ENCODE measurements around the gene SGMS1. TPM values are rescaled to one million over a fixed set of nuclear protein-coding genes. Genes with fewer than 3 reads are reported as not detected.

SGMS1 gene
- total and polyA plus RNA-seq, 2 donors (not counting 3 experiments of a cell fraction or from before 2014, with no cell fraction given) = 9.7 to 23.7 TPM

DNA sequence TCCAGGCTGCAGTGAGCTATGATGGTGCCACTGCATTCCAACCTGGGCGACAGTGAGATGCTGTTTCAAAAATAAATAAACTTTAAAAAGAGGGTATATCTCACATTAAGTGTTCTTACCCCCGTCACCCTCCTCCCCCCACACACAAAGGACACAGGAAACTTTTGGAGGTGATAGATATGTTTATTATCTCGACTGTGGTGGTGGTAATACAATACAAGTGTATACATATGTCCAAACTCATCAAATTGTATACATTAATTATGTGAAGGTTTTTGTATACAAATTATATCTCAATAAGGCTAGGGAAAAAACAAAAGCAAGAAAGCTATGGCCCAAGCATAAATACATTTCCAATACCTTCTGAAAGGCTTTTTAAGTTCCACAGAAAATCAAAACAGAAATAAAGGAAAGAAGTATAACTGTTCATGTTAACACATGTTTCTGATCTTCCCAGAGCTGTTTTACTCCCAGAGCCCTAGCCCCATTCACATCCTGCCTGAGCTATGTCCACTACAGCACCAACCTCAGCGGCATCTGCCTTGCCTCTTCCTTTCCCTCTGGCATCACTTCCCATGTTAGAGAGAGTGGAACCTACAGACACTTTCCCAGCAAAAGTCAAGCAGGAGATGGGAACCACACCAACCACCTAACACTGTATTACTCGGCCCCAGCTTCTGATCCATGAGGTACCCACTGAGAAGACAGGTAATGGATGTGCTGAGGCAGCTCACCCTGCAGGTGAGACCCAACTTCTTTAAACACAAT, 48.1 kb downstream of the SGMS1 start:
- Histone ChIP-seq H3K9me3 (replicated peaks; ENCODE audit: control insufficient read depth, insufficient read depth, low read length) (no peaks in the 10 kb centered on the region), H3K27me3 (ENCODE audit: control insufficient read depth in 2 of 2, insufficient read depth in 2 of 2, low read length in 2 of 2) (no peaks in the 10 kb centered on the region), H3K4me1 (ENCODE audit: control insufficient read depth, extremely low read depth, insufficient read depth, low read length) (no peaks in the 10 kb centered on the region), H3K27ac (ENCODE audit: insufficient read depth, low read depth, low read length) (no peak overlapping the region), H4K20me1 (replicated peaks; ENCODE audit: control insufficient read depth, extremely low read depth, insufficient read depth, low read length) (no peaks in the 10 kb centered on the region), H3K4me3 (replicated peaks in 1 of 3; ENCODE audit: insufficient read depth in 1 of 3, low read depth in 1 of 3, low read length in 3 of 3) (no peak overlapping the region), H3K36me3 (ENCODE audit: control insufficient read depth in 2 of 2, extremely low read depth in 1 of 2, insufficient read depth in 2 of 2, low read length in 2 of 2) (no peaks in the 10 kb centered on the region), H3K4me2 (ENCODE audit: insufficient read depth, low read length) (no peak overlapping the region), H2AFZ (ENCODE audit: low read depth, low read length) (no peak overlapping the region), H3K9me1 (replicated peaks; ENCODE audit: control insufficient read depth, extremely low read depth, insufficient read depth, low read length) (no peaks in the 10 kb centered on the region), H3K9ac (replicated peaks; ENCODE audit: extremely low read depth, insufficient read depth, low read length) (no peak overlapping the region), H3K79me2 (ENCODE audit: control insufficient read depth, insufficient read depth, low read length) (no peaks in the 10 kb centered on the region)
- FAIRE-seq = no peak
- TF ChIP-seq, protein P1, sequence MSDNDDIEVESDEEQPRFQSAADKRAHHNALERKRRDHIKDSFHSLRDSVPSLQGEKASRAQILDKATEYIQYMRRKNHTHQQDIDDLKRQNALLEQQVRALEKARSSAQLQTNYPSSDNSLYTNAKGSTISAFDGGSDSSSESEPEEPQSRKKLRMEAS (IDR thresholded peaks at IDR 0.05; ENCODE audit: insufficient read depth, insufficient read length) = no peak
- TF ChIP-seq, protein P2, sequence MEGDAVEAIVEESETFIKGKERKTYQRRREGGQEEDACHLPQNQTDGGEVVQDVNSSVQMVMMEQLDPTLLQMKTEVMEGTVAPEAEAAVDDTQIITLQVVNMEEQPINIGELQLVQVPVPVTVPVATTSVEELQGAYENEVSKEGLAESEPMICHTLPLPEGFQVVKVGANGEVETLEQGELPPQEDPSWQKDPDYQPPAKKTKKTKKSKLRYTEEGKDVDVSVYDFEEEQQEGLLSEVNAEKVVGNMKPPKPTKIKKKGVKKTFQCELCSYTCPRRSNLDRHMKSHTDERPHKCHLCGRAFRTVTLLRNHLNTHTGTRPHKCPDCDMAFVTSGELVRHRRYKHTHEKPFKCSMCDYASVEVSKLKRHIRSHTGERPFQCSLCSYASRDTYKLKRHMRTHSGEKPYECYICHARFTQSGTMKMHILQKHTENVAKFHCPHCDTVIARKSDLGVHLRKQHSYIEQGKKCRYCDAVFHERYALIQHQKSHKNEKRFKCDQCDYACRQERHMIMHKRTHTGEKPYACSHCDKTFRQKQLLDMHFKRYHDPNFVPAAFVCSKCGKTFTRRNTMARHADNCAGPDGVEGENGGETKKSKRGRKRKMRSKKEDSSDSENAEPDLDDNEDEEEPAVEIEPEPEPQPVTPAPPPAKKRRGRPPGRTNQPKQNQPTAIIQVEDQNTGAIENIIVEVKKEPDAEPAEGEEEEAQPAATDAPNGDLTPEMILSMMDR (IDR thresholded peaks at IDR 0.05; ENCODE audit: extremely low read depth in 1 of 2, insufficient read depth in 1 of 2, low read depth in 1 of 2, low read length in 2 of 2) = no peak
- POLR2A ChIA-PET = no interaction called here
- intact Hi-C loops (cut with micrococcal nuclease) (no loop called here), dilution Hi-C loops (cut with MboI; ENCODE audit: extremely low pct_ligation_motif_present, low sequenced_read_pairs) (no loop called here)
- CTCF ChIA-PET = interaction anchor here (1.3 kb wide), 1 partner anchor 12 kb away, joined by 3 read pairs; no protein-coding TSS in a partner anchor
- DNase-seq (ENCODE audit: low read depth, low spot score) = no peak
- no TSS peak for BruUV-seq (replicated peaks)

DNA sequence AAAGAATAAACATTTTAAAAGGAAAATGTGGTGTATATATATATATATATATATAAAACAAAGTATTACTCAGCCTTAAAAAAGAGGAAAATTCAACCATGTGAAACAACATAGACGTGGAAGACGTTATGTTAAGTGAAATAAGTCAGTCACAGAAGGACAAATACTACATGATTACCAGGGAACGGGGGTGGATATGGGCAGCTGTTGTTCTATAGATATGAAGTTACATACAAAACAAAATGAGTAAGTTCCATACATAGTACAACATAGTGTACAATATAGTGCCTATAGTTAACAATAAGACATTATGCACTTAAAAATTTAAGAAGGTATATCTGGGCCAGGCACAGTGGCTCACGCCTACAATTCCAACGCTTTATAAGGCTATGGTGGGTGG, 48.8 kb downstream of the SGMS1 start:
- Histone ChIP-seq H3K4me2 (ENCODE audit: insufficient read depth, low read length) (no peak overlapping the region), H3K27me3 (ENCODE audit: control insufficient read depth in 2 of 2, insufficient read depth in 2 of 2, low read length in 2 of 2) (no peaks in the 10 kb centered on the region), H3K27ac (ENCODE audit: insufficient read depth, low read depth, low read length) (no peak overlapping the region), H3K36me3 (ENCODE audit: control insufficient read depth in 2 of 2, extremely low read depth in 1 of 2, insufficient read depth in 2 of 2, low read length in 2 of 2) (no peaks in the 10 kb centered on the region), H3K79me2 (ENCODE audit: control insufficient read depth, insufficient read depth, low read length) (no peaks in the 10 kb centered on the region), H3K4me1 (ENCODE audit: control insufficient read depth, extremely low read depth, insufficient read depth, low read length) (no peaks in the 10 kb centered on the region), H3K4me3 (replicated peaks in 1 of 3; ENCODE audit: insufficient read depth in 1 of 3, low read depth in 1 of 3, low read length in 3 of 3) (no peak overlapping the region), H4K20me1 (replicated peaks; ENCODE audit: control insufficient read depth, extremely low read depth, insufficient read depth, low read length) (no peaks in the 10 kb centered on the region), H2AFZ (ENCODE audit: low read depth, low read length) (no peak overlapping the region), H3K9me1 (replicated peaks; ENCODE audit: control insufficient read depth, extremely low read depth, insufficient read depth, low read length) (no peaks in the 10 kb centered on the region), H3K9ac (replicated peaks; ENCODE audit: extremely low read depth, insufficient read depth, low read length) (no peak overlapping the region), H3K9me3 (replicated peaks; ENCODE audit: control insufficient read depth, insufficient read depth, low read length) (no peaks in the 10 kb centered on the region)
- TF ChIP-seq FOS (IDR thresholded peaks at IDR 0.05; ENCODE audit: borderline replicate concordance, insufficient read depth, low read length) = no peak
- no peak for TF ChIP-seq MYC (IDR thresholded peaks at IDR 0.05; ENCODE audit: low read depth, low read length)
- no peak for TF ChIP-seq POLR2A (IDR thresholded peaks at IDR 0.05; ENCODE audit: low read depth, low read length)
- dilution Hi-C loops (cut with MboI; ENCODE audit: extremely low pct_ligation_motif_present, low sequenced_read_pairs) = no loop called here
- intact Hi-C loops (cut with micrococcal nuclease) = no loop called here
- ChIA-PET POLR2A (no interaction called here), CTCF (no interaction called here)
- BruUV-seq (replicated peaks) = no TSS peak
- no peak for FAIRE-seq
- DNase-seq (ENCODE audit: low read depth, low spot score) = no peak

All from endothelial cell of umbilical vein (primary cell).